GM19351 (cell line): ENCODE measurements around the gene XCR1.
A peak's percentile ranks its signal among the peaks of the same experiment; 100 is the strongest.
"Not testable (repeated sequence)": the region's sequence is repeated elsewhere in the genome, so short reads cannot be mapped to it uniquely, and the experiment has no call there.

Experiments
- ATAC-seq: cut with Tn5 transposase; IDR thresholded peaks from one replicate; pipeline ENCODE4 v1.9.1; 2021; ENCODE audit warnings: mild to moderate bottlenecking, moderate library complexity; ENCODE audit not compliant: unreplicated experiment

The XCR1 gene, protein sequence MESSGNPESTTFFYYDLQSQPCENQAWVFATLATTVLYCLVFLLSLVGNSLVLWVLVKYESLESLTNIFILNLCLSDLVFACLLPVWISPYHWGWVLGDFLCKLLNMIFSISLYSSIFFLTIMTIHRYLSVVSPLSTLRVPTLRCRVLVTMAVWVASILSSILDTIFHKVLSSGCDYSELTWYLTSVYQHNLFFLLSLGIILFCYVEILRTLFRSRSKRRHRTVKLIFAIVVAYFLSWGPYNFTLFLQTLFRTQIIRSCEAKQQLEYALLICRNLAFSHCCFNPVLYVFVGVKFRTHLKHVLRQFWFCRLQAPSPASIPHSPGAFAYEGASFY

DNA sequence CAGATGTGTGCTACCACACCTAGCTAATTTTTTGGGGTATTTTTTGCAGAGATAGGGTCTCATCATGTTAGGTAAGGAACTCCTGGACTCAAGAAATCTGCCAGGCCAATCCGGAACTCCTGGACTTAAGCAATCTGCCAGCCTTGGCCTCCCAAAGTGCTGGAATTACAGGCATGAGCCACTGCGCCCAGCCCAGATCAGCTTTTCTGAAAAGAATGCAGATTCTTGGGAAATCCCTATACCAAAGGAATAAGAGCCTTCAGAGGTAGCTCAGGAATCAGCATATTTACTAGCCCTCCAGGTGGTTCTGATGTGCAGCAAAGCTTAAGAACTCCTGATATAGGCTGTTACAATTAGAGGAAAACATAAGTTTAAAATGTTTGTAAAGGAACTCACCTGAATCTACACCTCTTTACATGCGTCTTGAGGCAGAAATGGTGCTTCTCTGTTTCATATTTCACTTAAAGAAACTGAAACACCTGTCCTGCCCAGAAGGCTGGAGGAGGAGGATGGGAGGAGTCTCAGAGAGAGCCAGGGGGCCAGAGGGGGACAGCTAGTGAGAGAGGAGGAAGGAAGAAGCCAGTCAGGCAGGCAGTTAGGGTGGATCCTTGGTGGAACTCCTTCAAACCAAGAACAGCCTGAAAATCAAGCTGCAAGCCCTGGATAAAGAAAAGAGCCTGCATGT lies at the start of gene XCR1:
XCR1 (minus strand) TSS at position 463 of the 685 bp plus-strand sequence. CDS start 5,536 bp downstream, outside the sequence.
- no peak for ATAC-seq

DNA sequence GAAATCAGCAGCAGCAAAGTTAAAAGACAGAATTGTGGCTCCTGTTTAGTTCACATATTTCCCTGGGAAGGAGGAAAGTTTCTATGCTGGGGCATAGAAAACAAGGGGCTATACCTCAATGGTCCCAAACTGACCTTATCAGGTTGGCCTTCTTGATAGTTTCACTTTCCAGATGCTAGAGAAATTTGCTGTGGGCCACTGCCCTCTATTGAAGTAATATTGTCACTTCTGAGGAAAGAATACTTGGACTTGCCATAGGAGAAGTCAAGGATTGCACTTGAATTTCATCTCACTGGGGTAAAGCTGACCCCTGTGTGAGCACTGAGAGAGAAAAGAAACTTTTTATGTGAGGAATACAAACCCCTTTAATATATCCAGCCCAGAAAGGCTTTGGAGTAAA lies 49.3 kb upstream of the XCR1 start:
- no peak for ATAC-seq

GRCh38 chr3:46075816-46076215 lies 48.5 kb upstream of the XCR1 start:
- no peak for ATAC-seq

GRCh38 chr3:46071222-46071858 lies 44.1 kb upstream of the XCR1 start:
- ATAC-seq: no peak

GRCh38 chr3:46070595-46071093 lies 43.4 kb upstream of the XCR1 start:
- ATAC-seq: no peak

DNA sequence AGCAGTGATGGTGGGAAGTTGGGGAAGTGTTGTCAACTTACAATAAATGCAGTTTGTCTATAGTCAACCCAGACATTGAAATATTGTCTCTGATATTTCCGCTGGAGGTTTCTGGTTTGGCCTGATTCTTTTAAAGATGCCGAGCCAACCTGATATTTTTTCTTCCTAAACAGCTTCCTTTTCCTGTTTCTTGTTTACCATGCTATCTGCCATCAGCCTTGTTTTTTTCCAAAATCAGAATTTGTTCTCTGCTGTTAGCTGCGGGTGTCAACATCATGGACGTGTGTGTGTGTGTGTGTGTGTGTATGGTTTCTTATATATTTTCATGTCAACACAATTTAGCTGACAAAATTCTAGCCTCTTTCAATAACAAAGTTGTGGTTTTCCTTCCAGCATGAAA lies 41.2 kb upstream of the XCR1 start:
- no peak for ATAC-seq

- ATAC-seq: no peak
Observed at GRCh38 chr3:46067401-46067800, 40.1 kb upstream of the XCR1 start.

DNA sequence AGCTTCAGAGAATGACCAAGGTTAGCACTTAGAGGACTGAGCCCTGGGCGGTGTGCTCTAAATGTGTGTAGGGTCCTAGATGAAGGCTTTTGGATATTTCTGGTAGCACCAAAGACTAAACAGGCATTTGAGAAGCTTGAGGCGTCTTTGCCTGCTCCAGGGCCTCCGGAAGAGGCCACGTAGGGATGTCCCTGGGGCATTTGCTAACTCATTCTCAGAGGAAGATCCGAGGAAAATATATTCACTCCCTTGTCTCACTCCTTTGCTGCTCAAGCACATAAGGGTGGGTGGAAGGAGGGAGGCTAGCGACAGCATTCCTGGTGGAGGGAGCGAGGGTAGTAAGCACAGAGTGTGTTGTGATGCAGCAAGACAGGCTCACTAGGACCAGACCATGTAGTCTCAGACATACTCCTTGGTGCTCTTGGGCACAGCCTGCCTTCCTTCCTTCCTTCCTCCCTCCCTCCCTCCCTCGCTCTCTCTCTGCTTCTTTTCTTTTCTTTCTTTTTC lies 38.5 kb upstream of the XCR1 start:
- ATAC-seq: no peak

GRCh38 chr3:46065294-46065705 lies 38.0 kb upstream of the XCR1 start:
- peak; percentile 78 for ATAC-seq

- no peak for ATAC-seq
Observed at GRCh38 chr3:46062679-46063078, 35.4 kb upstream of the XCR1 start.

GRCh38 chr3:46061887-46062286 lies 34.6 kb upstream of the XCR1 start:
- ATAC-seq: no peak

GRCh38 chr3:46061108-46061720 lies 33.9 kb upstream of the XCR1 start:
- ATAC-seq: no peak

DNA sequence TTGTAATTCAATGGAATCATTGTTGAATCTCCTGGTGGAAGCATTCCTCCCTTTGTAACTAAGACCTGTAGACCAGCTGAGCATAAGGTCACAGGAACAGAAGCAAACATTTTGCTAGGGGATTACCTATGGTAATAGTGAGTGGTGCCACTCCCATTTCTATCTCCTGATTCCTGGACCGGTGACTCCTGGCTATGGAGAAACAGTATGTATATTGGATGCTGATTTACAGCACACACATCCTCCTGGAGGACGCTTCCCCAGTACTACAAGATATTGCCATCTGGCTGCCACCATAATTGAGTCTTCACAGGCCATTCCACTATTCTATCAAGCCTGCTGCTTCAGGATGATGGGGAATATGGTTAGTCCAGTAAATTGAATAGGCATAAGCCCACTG lies 33.3 kb upstream of the XCR1 start:
- no peak for ATAC-seq

DNA sequence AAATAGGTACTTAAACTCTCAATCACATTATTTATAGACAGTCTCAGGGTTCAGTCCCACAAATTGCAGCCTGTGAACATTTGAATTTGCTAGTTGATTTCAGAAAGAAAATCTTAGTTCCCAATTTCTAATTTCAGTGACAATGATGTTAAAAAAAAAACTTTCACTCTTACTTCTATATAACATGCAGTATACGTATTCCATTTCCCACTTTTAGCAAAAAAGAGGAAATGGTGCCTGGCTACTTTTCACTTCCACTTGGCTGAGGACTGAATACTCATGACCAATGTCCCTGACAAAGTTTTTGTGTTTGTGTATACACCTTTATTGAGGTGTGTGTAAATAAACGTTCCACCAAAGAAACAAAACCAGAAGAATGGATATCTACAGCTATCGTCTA lies 32.1 kb upstream of the XCR1 start:
- no peak for ATAC-seq

GRCh38 chr3:46058981-46059380 lies 31.7 kb upstream of the XCR1 start:
- no peak for ATAC-seq

GRCh38 chr3:46057716-46058115 lies 30.4 kb upstream of the XCR1 start:
- ATAC-seq: no peak

GRCh38 chr3:46056686-46057085 lies 29.4 kb upstream of the XCR1 start:
- ATAC-seq: no peak

- not testable (repeated sequence) for ATAC-seq
Observed at GRCh38 chr3:46053761-46054515, 26.7 kb upstream of the XCR1 start.

DNA sequence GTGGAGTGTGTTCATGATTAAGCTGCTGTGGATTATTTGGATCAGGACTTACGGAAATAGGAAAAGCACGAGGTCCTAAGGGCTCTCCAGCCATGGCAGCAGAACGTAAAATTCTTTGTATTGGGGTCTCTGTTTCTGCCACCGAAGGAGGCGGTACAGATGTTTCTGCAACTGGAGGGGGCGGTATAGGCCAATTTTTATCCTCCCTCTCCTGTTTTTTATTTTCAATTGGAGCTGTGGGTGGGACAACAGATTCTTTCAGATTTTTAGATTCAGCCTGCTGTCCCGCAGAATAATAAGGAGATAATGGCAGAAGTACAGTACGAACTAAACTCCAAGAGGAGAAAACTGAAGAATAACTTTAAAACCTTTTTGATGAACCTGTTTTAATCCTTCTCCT lies 26.0 kb upstream of the XCR1 start:
- not testable (repeated sequence) for ATAC-seq

DNA sequence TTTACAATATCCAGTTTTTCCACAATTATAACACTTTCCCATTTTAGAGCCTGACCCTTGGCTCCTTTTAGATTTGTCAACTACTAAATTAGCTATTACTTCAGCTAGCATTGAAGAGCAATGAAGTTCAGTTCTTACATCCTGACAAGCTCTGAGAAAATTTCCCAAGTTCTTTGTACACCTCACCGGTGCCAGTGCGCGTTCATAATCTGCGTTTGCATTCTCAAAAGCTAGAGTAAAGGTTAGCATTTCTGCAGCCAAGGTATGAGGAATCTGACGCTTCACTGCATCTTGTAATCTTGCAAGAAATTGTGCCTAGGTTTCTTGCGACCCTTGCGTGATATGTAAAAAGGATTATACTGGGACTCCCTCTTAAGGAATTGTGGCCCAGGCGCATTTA lies 25.2 kb upstream of the XCR1 start:
- ATAC-seq: no peak
